HepG2 (cell line): ENCODE measurements around the gene AUH. TPM values are rescaled to one million over a fixed set of nuclear protein-coding genes. Genes with fewer than 3 reads are reported as not detected.
A peak's percentile ranks its signal among the peaks of the same experiment; 100 is the strongest.

Experiments used
- NR2F1 ChIP-seq, 2 experiments: fragments of 450-650 bp in 1 of 2; formaldehyde crosslinking in 1 of 2; IDR thresholded peaks; 2 replicates each; pipeline versions ENCODE4 v1.5.0 to v1.6.1; 2016 to 2020; ENCODE audit warnings: mild to moderate bottlenecking in 1 of 2, missing compliant biosample characterization in 1 of 2, missing genetic modification reagents in 1 of 2, moderate library complexity in 1 of 2
- PHF8 ChIP-seq: sonication (generic); formaldehyde crosslinking; IDR thresholded peaks from 2 replicates; pipeline ENCODE4 v1.5.0; 2020; ENCODE audit warnings: missing genetic modification reagents
- PITX1 ChIP-seq: sonication (generic); formaldehyde crosslinking; IDR thresholded peaks from 2 replicates; pipeline ENCODE4 v1.5.1; 2020; ENCODE audit warnings: mild to moderate bottlenecking, missing genetic modification reagents
- TBX2 ChIP-seq: sonication (generic); formaldehyde crosslinking; IDR thresholded peaks from 2 replicates; pipeline ENCODE4 v1.5.0; 2020; ENCODE audit warnings: missing genetic modification reagents, mild to moderate bottlenecking, borderline replicate concordance
- ZNF543 ChIP-seq: sonication (generic); formaldehyde crosslinking; IDR thresholded peaks from 2 replicates; pipeline ENCODE4 v1.4.0; 2020; ENCODE audit warnings: mild to moderate bottlenecking, missing genetic modification reagents
- ZNF567 ChIP-seq: sonication (generic); formaldehyde crosslinking; IDR thresholded peaks from 2 replicates; pipeline ENCODE4 v1.8.1; 2023; ENCODE audit warnings: mild to moderate bottlenecking, missing genetic modification reagents, borderline replicate concordance
- polyA plus RNA-seq, 8 experiments: library from polyadenylated mRNA; depleted of rRNA in 3 of 8; stranded (reverse) in 7 of 8; unstranded in 1 of 8; fragments of >200 nt; fragmentation: Illumina TruSeq in 4 of 8; extraction: Trizol in 4 of 8; gene quantifications; 2 replicates each; pipeline versions ENCODE4 v1.2.1 to v1.2.3, GENCODE V29; 2011 to 2016; ENCODE audit warnings: low read depth in 4 of 8, missing spikeins in 1 of 8, mixed read lengths in 1 of 8; ENCODE audit not compliant: insufficient read depth in 1 of 8
- total RNA-seq, 5 experiments: library from RNA; depleted of rRNA; stranded (reverse); fragments of >200 nt; fragmentation: Illumina TruSeq; extraction: Trizol; gene quantifications; 2 replicates each; pipeline ENCODE4 v1.2.3, GENCODE V29; 2016; ENCODE audit warnings: low read depth in 1 of 5
- TF ChIP-seq, protein P1 (sequence below): sonication (generic); formaldehyde crosslinking; IDR thresholded peaks from 2 replicates; pipeline ENCODE4 v1.4.0; 2020; ENCODE audit warnings: low read depth, missing genetic modification reagents
- TF ChIP-seq, protein P2 (sequence below), 2 experiments: sonication (generic) in 1 of 2; formaldehyde crosslinking in 1 of 2; IDR thresholded peaks; 2 replicates each; pipeline versions ENCODE4 v1.6.1 to v1.9.0; 2014 to 2022; ENCODE audit warnings: antibody characterized with exemption in 1 of 2, borderline replicate concordance in 1 of 2, inconsistent platforms in 1 of 2, low read depth in 1 of 2, missing genetic modification reagents in 1 of 2
- TF ChIP-seq, protein P3 (sequence below): sonication (generic); formaldehyde crosslinking; IDR thresholded peaks from 2 replicates; pipeline ENCODE4 v1.4.0; 2020; ENCODE audit warnings: missing genetic modification reagents
- TF ChIP-seq, protein P4 (sequence below): IDR thresholded peaks from 2 replicates; pipeline ENCODE4 v1.6.1; 2016; ENCODE audit warnings: low read depth, borderline replicate concordance
- TF ChIP-seq, protein P5 (sequence below): sonication (generic); formaldehyde crosslinking; IDR thresholded peaks from 2 replicates; pipeline ENCODE4 v1.8.1; 2023; ENCODE audit warnings: mild to moderate bottlenecking, missing genetic modification reagents

Gene AUH
- total and polyA plus RNA-seq, 2 of the 13 experiments (the other 11 are each of a cell fraction or from before 2014, with no cell fraction given) = 25.8 to 31.9 TPM

DNA sequence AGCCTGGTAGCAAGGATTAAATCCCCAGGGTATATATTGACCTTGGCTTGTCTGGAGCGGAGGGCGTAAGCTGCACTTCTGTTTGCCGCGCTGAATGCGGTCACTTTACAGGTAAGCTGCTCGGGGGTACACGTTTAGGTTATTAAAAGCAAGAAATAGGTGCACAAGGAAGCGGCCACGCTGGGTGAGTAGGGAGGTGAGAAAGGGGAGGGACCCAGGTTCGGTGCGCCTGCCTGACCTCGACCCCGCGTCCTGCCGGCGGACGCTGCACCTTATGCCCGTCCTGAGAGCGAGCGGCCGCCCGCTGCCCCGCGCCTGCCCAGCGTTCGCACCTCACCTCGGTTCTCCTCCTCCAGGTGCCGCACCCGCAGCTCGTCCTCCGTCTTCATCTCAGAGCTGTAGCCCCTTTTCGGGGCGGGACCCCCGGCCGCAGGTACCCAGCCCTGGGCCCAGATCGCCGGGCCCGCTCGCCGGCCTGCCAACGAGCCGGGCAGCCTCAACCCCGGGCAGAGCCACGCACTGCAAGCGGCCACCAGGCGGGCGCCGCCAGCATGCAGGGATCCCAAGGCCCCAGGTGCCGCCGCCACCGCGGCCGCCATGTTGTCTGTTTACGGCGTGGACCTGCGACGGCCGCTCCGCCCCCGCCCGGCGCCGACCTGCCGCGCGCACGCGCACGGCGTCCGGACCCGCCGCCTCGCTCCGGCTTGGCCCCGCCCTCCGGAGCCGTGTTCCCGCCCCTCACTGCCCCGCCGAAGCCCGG lies at the start of gene AUH (continued):
- peak in 1 of 2 experiments; percentile 48; a peak in 1 of 4 replicates for TF ChIP-seq NR2F1 (CRISPR knock-in tag; IDR thresholded peaks at IDR 0.05)
- TF ChIP-seq, protein P1, sequence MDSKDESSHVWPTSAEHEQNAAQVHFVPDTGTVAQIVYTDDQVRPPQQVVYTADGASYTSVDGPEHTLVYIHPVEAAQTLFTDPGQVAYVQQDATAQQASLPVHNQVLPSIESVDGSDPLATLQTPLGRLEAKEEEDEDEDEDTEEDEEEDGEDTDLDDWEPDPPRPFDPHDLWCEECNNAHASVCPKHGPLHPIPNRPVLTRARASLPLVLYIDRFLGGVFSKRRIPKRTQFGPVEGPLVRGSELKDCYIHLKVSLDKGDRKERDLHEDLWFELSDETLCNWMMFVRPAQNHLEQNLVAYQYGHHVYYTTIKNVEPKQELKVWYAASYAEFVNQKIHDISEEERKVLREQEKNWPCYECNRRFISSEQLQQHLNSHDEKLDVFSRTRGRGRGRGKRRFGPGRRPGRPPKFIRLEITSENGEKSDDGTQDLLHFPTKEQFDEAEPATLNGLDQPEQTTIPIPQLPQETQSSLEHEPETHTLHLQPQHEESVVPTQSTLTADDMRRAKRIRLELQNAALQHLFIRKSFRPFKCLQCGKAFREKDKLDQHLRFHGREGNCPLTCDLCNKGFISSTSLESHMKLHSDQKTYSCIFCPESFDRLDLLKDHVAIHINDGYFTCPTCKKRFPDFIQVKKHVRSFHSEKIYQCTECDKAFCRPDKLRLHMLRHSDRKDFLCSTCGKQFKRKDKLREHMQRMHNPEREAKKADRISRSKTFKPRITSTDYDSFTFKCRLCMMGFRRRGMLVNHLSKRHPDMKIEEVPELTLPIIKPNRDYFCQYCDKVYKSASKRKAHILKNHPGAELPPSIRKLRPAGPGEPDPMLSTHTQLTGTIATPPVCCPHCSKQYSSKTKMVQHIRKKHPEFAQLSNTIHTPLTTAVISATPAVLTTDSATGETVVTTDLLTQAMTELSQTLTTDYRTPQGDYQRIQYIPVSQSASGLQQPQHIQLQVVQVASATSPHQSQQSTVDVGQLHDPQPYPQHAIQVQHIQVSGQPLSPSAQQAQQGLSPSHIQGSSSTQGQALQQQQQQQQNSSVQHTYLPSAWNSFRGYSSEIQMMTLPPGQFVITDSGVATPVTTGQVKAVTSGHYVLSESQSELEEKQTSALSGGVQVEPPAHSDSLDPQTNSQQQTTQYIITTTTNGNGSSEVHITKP (CRISPR knock-in tag) = no peak
- 0 out of 2 replicates have a peak, but pooled peaks have one; percentile 59 for TF ChIP-seq ZNF567 (CRISPR knock-in tag)
- TF ChIP-seq, protein P2, sequence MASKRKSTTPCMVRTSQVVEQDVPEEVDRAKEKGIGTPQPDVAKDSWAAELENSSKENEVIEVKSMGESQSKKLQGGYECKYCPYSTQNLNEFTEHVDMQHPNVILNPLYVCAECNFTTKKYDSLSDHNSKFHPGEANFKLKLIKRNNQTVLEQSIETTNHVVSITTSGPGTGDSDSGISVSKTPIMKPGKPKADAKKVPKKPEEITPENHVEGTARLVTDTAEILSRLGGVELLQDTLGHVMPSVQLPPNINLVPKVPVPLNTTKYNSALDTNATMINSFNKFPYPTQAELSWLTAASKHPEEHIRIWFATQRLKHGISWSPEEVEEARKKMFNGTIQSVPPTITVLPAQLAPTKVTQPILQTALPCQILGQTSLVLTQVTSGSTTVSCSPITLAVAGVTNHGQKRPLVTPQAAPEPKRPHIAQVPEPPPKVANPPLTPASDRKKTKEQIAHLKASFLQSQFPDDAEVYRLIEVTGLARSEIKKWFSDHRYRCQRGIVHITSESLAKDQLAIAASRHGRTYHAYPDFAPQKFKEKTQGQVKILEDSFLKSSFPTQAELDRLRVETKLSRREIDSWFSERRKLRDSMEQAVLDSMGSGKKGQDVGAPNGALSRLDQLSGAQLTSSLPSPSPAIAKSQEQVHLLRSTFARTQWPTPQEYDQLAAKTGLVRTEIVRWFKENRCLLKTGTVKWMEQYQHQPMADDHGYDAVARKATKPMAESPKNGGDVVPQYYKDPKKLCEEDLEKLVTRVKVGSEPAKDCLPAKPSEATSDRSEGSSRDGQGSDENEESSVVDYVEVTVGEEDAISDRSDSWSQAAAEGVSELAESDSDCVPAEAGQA (IDR thresholded peaks at IDR 0.05; ENCODE audit: low read depth) = peak; percentile 9; the same call in 1 of the 2 replicates
- TF ChIP-seq, protein P2 (CRISPR knock-in tag; IDR thresholded peaks at IDR 0.05; ENCODE audit: borderline replicate concordance) = no peak
- TF ChIP-seq, protein P3, sequence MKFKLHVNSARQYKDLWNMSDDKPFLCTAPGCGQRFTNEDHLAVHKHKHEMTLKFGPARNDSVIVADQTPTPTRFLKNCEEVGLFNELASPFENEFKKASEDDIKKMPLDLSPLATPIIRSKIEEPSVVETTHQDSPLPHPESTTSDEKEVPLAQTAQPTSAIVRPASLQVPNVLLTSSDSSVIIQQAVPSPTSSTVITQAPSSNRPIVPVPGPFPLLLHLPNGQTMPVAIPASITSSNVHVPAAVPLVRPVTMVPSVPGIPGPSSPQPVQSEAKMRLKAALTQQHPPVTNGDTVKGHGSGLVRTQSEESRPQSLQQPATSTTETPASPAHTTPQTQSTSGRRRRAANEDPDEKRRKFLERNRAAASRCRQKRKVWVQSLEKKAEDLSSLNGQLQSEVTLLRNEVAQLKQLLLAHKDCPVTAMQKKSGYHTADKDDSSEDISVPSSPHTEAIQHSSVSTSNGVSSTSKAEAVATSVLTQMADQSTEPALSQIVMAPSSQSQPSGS (CRISPR knock-in tag) = 0 out of 2 replicates have a peak, but pooled peaks have one; percentile 7
- TF ChIP-seq, protein P4, sequence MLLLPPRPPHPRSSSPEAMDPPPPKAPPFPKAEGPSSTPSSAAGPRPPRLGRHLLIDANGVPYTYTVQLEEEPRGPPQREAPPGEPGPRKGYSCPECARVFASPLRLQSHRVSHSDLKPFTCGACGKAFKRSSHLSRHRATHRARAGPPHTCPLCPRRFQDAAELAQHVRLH (CRISPR knock-in tag) = no peak
- TF ChIP-seq, protein P5, sequence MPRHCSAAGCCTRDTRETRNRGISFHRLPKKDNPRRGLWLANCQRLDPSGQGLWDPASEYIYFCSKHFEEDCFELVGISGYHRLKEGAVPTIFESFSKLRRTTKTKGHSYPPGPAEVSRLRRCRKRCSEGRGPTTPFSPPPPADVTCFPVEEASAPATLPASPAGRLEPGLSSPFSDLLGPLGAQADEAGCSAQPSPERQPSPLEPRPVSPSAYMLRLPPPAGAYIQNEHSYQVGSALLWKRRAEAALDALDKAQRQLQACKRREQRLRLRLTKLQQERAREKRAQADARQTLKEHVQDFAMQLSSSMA = no peak
- TF ChIP-seq ZNF543 (CRISPR knock-in tag) = no peak
- 0 out of 2 replicates have a peak, but pooled peaks have one; percentile 16 for TF ChIP-seq PITX1 (CRISPR knock-in tag)
- peak; percentile 76 for TF ChIP-seq PHF8
- peak; percentile 69 for TF ChIP-seq TBX2 (CRISPR knock-in tag)
